MM.1S (cell line): Measurements from ENCODE around the gene ALDOA.

Experiments
- DNase-seq: peaks from one replicate; pipeline ENCODE4 v3.0.0-alpha.2; 2015
- H2AFZ ChIP-seq: fragments of 300-600 bp; sonication (generic); 2 replicates; pipeline ENCODE4 v1.6.0; 2016; ENCODE audit warnings: antibody characterized with exemption, low read length
- H3F3A ChIP-seq: fragments of 300-600 bp; sonication (generic); 2 replicates; pipeline ENCODE4 v1.6.1; 2016; ENCODE audit warnings: mild to moderate bottlenecking, antibody characterized with exemption, low read length, moderate library complexity, mixed read lengths; ENCODE audit not compliant: insufficient read depth
- H3K27ac ChIP-seq: fragments of 300-600 bp; sonication (generic); 2 replicates; pipeline ENCODE4 v1.5.1; 2016; ENCODE audit warnings: mild to moderate bottlenecking, low read length
- H3K27me3 ChIP-seq: fragments of 300-600 bp; sonication (generic); replicated peaks from 2 replicates; pipeline ENCODE4 v1.6.0; 2016; ENCODE audit warnings: low read length; ENCODE audit not compliant: insufficient read depth
- H3K36me3 ChIP-seq: fragments of 300-600 bp; sonication (generic); replicated peaks from 2 replicates; pipeline ENCODE4 v1.6.1; 2016; ENCODE audit warnings: mild to moderate bottlenecking, low read length, mixed read lengths; ENCODE audit not compliant: insufficient read depth
- H3K4me1 ChIP-seq: fragments of 300-600 bp; sonication (generic); 2 replicates; pipeline ENCODE4 v1.6.1; 2016; ENCODE audit warnings: low read length, mixed read lengths
- H3K4me2 ChIP-seq: fragments of 300-600 bp; sonication (generic); 2 replicates; pipeline ENCODE4 v1.6.0; 2016; ENCODE audit warnings: low read depth, low read length
- H3K4me3 ChIP-seq: fragments of 300-600 bp; sonication (generic); 2 replicates; pipeline ENCODE4 v1.5.1; 2016; ENCODE audit warnings: low read length, mixed read lengths
- H3K79me2 ChIP-seq: fragments of 300-600 bp; sonication (generic); 2 replicates; pipeline ENCODE4 v1.6.1; 2016; ENCODE audit warnings: mixed run types, low read length, mixed read lengths
- H3K9ac ChIP-seq: fragments of 300-600 bp; sonication (generic); 2 replicates; pipeline ENCODE4 v1.6.1; 2016; ENCODE audit warnings: low read length, mixed read lengths
- H3K9me2 ChIP-seq: fragments of 300-600 bp; sonication (generic); replicated peaks from 2 replicates; pipeline ENCODE4 v1.6.1; 2016; ENCODE audit warnings: mild to moderate bottlenecking, low read length, mixed read lengths; ENCODE audit not compliant: insufficient read depth
- H3K9me3 ChIP-seq: fragments of 300-600 bp; sonication (generic); replicated peaks from 2 replicates; pipeline ENCODE4 v1.6.1; 2016; ENCODE audit warnings: mild to moderate bottlenecking, low read length, mixed read lengths; ENCODE audit not compliant: insufficient read depth
- H4K20me1 ChIP-seq: fragments of 300-600 bp; sonication (generic); 2 replicates; pipeline ENCODE4 v1.6.1; 2016; ENCODE audit warnings: mild to moderate bottlenecking, low read length, moderate library complexity, mixed read lengths; ENCODE audit not compliant: insufficient read depth
- CTCF ChIP-seq: fragments of 300-600 bp; sonication (generic); IDR thresholded peaks from 2 replicates; pipeline ENCODE4 v1.5.1; 2016; ENCODE audit warnings: antibody characterized with exemption, low read length, mixed read lengths
- EZH2 ChIP-seq: fragments of 300-600 bp; sonication (generic); optimal IDR thresholded peaks from 2 replicates; pipeline ENCODE3; 2017; ENCODE audit warnings: low read depth, mild to moderate bottlenecking, antibody characterized with exemption, low read length, mixed read lengths
- EZH2phosphoT487 ChIP-seq: fragments of 300-600 bp; sonication (generic); IDR thresholded peaks from 2 replicates; pipeline ENCODE4 v1.6.1; 2018; ENCODE audit warnings: antibody characterized with exemption, low read length

Gene ALDOA

DNA sequence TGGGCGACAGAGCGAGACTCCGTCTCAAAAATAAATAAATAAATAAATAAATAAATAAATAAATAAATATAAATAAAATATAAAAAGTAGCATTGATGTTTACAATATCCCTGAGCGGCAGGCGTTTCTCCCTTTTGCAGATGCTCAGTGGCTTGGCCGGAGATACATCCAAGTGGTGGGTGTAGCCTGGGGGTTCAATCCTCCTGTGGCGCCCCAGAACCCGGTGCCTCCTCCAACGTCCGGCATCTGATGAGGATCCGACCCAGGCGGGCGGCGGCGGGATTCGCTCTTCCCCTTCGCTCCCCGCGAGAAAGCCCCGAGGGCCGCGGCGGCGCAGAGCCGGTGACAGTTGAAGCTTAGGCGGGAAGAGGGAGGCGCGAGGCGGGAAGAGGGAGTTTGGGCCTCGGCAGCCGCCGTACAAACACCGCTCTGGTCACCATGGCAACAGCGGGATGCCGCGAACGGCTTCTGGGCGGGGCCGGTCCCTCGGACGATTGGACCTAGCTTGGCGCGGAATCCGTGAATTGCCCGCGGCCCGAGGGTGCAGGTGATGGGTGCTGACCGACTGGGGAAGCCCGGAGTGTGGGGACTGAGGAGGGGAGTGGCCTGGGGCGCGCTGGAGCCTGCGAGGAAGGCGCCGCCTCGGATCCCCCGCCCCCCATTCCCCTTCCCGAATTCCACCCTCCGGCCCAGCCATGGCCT, 12.7 kb upstream of the ALDOA start:
- no peak for TF ChIP-seq EZH2phosphoT487
- TF ChIP-seq CTCF = no peak
- TF ChIP-seq EZH2 = no peak
- peak; percentile 93 for DNase-seq
- 0 out of 2 replicates have a peak, but pooled peaks cover 3% of the 10 kb centered on the region for H3F3A ChIP-seq
- no peaks in the 10 kb centered on the region for H4K20me1 ChIP-seq
- H3K9ac ChIP-seq = peak overlapping the region; percentile 85
- peak overlapping the region; percentile 94 for H2AFZ ChIP-seq
- H3K4me2 ChIP-seq = peak overlapping the region; percentile 99
- no peaks in the 10 kb centered on the region for H3K9me3 ChIP-seq
- no peaks in the 10 kb centered on the region for H3K36me3 ChIP-seq
- peak overlapping the region; percentile 93 for H3K4me3 ChIP-seq
- H3K27ac ChIP-seq = peak overlapping the region; percentile 52; the same call in 1 of the 2 replicates
- peaks cover 6% of the 10 kb centered on the region for H3K79me2 ChIP-seq
- peaks cover 6% of the 10 kb centered on the region for H3K4me1 ChIP-seq
- H3K27me3 ChIP-seq = no peaks in the 10 kb centered on the region
- no peaks in the 10 kb centered on the region for H3K9me2 ChIP-seq

DNA sequence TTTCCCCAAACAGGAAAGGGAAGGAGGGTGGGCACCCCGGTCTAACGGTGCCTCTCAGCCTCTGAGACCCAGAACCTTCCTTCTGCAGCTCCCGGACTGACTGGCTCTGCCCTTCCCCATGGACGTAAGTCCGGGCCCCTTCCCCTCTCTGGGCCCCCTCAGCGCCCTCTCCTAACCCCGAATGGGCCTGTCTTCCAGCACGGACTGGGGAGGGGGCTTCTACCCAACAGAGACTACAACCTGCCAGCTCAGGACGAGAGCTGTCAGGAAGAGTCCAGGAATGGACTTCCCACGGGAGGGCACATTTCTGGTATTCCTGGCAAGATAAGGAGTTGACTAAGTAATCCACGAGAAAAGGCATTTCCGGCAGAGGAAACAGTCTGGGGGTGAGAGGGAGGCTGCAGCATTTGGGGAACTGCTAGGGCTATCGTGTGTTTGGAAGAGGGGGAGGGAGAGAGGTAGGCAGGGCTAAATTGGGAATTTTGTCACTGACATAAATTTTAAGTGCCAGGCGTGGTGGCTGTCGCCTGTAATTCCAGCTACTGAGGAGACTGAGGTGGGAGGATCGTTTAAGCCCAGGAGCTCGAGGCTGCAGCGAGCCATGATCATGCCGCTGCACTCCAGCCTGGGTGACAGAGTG, 12.1 kb upstream of the ALDOA start:
- no peaks in the 10 kb centered on the region for H3K27me3 ChIP-seq
- no peaks in the 10 kb centered on the region for H3K36me3 ChIP-seq
- no peaks in the 10 kb centered on the region for H4K20me1 ChIP-seq
- peak overlapping the region; percentile 85 for H3K9ac ChIP-seq
- no peaks in the 10 kb centered on the region for H3K9me3 ChIP-seq
- 0 out of 2 replicates have a peak, but pooled peaks cover 3% of the 10 kb centered on the region for H3F3A ChIP-seq
- H3K27ac ChIP-seq = peak overlapping the region; percentile 28; the same call in 1 of the 2 replicates
- peaks cover 6% of the 10 kb centered on the region for H3K4me1 ChIP-seq
- peaks cover 6% of the 10 kb centered on the region for H3K79me2 ChIP-seq
- H3K9me2 ChIP-seq = no peaks in the 10 kb centered on the region
- TF ChIP-seq EZH2phosphoT487 (no peak), EZH2 (no peak), CTCF (no peak)
- H3K4me3 ChIP-seq = peak overlapping the region; percentile 93
- peak overlapping the region; percentile 94 for H2AFZ ChIP-seq
- H3K4me2 ChIP-seq = peak overlapping the region; percentile 99
- no peak for DNase-seq

DNA sequence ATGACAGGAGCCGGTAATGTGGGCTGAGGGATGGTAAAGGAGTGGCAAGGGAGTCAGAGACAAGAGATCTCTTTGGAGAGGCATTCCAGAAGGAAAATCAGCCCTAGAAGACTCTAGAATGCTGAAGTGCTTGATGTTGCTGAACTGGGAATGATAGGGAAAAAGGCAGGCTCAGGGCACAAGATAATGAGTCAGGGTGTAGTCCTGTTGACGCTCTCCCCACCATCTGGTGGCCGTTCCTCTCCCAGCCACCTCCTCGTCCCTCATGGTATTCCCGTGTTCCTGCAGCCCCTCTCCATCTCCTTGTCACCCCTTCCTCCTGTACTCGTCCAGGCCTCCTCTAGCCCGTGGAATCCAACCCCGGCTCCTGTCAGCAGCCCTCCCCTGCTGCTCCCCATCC, 11.1 kb upstream of the ALDOA start:
- Histone ChIP-seq H4K20me1 (no peaks in the 10 kb centered on the region), H3K36me3 (no peaks in the 10 kb centered on the region), H3K9ac (no peak overlapping the region), H3K9me3 (no peaks in the 10 kb centered on the region), H3K27me3 (no peaks in the 10 kb centered on the region), H3F3A (0 out of 2 replicates have a peak, but pooled peaks cover 3% of the 10 kb centered on the region), H3K27ac (no peak overlapping the region), H2AFZ (no peak overlapping the region), H3K4me1 (peaks cover 6% of the 10 kb centered on the region), H3K4me3 (no peak overlapping the region), H3K9me2 (no peaks in the 10 kb centered on the region), H3K79me2 (peaks cover 6% of the 10 kb centered on the region), H3K4me2 (no peak overlapping the region)
- no peak for DNase-seq
- no peak for TF ChIP-seq EZH2
- no peak for TF ChIP-seq CTCF
- TF ChIP-seq EZH2phosphoT487 = no peak
